CD4-positive, alpha-beta T cell treated with Interleukin-1 beta for 1 hour (primary cell): Measurements from ENCODE around the gene FAHD1.
"Not testable (repeated sequence)": the region's sequence is repeated elsewhere in the genome, so short reads cannot be mapped to it uniquely, and the experiment has no call there.

Experiments
- DNase-seq, 2 donors: peaks; one replicate each; pipeline ENCODE4 v3.0.0-alpha.2; 2020 to 2022

Gene FAHD1

DNA sequence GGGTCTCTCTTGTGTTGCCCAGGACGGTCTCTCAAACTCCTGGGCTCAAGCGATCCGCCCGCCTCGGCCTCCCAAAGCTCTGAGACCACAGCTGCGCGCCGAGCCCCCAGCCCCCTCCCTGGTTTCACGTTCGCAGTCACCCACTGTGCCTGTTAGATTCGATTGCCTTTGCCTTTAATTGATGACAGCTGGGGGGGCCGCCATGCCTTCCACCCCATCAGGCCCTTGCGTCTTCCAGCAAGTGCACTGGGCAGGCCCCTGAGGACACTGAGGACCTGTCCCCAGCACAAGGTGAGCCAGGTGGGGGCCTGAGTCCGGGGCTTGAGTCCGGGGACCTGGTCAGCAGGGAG is 36.8 kb upstream of the FAHD1 start:
- DNase-seq, result no peak

DNA sequence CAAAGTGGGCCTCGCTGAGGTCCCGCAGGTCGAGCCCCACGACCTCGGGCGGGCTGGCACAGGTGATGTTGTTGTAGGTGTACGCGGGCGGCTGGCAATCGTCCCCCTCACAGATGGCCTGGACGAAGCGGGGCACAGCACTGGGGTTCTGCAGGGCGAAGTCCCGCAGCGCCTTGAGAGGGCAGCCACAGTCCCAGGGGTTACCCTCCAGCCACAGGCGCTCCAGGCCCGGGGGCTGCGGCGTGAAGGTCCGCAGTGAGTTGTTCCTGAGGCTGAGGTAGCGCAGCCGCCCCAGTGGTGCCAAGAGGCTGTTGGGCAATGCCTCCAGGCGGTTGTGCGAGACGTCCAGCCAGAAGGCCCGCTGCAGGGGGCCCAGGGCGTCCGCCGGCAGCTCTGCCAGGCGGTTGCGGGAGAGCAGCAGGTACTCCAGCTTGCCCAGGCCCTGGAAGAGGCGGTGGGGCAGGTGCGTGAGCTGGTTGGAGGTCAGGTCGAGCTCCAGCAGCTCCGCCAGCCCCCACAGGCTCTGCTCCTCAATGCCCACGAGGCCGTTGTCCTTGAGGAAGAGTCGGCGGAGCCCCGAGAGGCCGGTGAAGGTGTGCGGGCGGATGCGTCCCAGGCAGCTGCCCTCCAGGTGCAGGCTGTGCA is 36.3 kb upstream of the FAHD1 start:
- no peak for DNase-seq

DNA sequence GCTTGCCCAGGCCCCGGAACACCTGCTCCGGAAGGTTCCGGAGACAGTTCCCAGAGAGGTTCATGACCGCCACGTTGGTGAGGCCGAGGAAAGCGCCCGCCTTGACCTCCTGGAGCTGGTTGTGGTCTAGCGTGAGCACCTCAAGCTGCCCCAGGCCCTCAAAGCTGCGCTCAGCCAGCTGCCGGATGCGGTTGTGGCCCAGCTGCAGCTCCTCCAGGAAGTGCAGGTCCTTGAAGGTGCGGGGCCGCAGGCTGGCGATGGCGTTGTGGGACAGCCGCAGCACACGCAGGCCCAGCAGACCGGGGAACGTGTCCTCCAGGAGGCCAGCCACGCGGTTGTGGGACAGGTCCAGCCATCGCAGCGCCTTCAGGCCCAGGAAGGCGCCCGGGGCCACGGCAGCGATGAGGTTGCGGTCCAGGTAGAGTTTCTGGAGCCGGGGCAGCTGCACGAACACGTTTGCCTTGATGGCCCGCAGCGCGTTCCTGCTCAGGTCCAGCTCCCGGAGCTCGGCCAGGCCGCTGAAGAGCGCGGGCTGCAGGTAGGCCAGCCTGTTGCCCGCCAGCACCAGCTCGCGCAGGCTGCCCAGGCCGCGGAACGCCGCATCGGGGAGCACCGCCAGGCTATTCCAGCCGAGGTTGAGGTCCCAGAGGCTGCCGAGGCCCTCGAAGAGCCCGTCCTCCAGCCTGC is 35.6 kb upstream of the FAHD1 start:
- no peak for DNase-seq

DNA sequence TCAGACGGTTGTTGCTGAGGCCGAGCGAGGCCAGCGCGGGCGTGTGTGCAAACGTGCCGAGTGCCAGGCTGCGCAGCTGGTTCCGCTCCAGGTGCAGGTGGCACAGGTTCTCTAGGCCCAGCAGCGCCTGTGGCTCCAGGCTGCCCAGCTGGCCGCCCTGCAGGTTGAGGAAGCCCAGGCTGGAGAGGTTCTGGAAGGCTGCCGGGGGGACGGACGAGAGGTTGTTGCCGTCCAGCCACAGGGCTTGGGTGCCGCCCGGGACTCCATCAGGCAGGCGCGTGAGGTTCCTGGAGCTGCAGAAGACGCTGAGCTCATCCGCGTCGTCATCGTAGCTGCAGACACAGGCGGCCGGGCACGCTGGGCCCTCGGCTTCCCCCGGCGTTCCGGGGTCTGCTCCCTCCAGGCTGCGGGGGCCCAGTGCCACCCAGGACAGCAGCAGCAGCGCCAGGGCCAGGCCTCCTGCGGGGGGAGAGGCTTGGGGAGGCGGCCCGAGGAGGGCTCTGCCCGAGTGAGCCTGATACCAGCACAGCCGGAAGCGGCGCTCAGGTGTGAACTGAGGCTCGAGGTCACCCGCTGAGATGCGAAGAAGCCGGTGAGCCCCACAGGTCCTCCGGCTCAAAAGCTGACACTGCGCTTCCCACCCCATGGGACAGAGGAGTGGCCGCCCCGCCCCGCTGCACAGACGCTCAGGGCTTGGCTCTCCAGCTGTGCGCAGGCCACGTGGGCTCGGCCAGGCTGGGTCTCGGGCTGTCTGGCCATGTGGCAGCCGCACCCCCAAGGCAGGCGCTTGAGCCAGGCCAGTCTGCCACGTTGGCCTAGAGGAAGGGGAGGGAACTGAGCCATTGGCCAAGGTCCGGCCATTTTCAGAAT is 34.8 kb upstream of the FAHD1 start:
- DNase-seq, result no peak

DNA sequence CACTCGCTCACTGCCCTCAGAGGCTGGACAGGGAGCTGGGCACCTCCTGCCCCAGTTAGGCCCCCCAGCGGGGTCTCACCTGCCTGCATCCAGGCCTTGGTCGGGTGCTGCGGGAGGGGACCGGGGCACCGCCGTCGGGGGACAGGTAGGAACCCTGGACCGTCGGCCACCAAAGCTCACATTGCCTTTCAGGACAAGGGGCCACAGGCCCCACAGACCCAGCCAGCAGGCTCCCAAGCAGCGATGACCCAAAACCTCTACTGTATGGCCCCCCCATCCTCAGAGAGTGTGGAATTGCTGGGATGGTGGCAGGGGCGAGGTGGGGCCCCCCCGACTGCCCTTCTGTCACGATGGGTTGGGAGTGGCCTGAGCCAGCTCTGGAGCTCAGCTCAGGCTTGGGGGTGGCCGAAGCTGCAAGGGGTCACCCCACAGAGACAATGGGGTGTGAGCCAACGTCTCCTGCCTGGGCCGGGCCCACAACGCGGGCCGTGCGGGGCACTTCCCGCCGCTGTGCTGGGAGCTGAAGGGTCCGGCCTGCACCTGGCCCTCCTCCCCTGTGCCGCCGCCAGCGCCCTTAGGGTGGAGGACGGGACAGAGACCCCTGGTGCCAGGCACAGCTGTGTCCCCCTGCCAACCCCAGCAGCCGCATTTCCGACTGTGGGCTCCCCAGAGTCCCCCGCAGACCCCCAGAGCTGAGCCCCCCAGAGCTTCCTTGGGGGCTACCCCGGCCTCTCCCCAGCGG is 34.0 kb upstream of the FAHD1 start:
- no peak for DNase-seq

DNA sequence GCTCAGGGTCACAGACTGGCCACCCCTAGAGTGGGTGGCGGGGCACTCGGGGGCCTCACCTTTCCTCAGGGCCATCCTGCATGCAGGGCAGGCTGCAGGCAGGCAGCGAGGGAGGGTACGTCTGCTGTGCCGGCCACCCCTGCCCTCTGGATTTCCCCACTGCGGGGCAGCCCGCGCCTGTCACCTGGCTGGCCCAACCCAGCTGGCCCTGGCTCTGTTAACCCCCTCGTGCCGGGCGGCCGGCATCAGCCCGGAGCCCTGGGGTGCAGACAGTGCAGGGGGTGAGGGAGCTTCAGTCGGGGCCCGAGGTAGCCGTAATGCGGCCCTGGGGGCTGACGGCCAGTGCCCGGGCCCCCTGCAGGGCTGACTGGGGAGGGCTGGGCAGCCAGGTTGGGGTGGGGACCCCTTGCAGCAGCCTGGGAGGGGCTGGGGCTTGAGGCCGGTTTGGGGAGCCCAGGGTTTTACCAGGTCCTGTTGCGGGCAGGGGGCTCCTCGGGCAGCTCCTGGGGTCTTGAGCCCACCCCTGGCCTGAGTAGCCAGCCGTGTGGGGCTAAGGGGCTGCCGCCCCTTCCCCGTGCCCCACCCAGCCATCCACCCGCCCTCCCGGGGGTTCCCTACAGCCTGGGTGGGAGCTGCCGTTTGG is 33.3 kb upstream of the FAHD1 start, which contains the start of gene IGFALS:
Gene IGFALS, minus strand, starts transcription at position 128 of the 643 bp plus-strand sequence. Its CDS starts 53 bp downstream, at position 75.
- DNase-seq, result no peak

DNA sequence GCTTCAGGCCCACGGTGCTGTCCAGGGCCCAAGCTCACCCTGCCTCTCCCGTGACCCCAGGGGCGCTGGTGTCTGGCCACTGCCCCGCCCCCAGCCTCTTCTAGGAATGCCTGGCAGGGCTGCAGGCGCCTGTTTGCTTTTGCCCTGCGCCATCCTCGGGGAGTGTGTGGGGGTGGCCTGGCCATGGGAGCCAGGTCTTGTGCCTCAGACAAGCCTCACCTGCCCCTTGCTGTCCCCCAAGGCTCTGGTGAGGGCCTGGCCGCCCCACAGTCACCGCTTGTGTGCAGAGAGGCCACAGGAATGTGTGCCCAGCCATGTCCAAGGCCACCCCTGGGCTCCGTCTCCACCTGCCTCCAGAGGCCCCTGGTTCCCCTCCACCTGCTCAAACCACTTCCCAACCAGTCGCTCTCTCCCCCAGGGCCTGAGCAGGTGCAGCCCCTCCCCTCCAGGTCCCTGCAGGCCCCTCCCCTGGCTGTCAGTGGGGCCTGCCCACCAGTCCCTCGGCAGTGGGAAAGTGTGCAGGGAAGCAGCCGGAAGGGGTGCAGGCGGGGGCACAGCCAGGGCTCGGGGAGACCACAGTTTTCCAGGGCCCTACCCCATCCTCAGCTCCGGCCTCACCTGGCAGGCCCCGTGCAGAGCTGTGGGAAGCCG is 32.7 kb upstream of the FAHD1 start:
- no peak for DNase-seq

DNA sequence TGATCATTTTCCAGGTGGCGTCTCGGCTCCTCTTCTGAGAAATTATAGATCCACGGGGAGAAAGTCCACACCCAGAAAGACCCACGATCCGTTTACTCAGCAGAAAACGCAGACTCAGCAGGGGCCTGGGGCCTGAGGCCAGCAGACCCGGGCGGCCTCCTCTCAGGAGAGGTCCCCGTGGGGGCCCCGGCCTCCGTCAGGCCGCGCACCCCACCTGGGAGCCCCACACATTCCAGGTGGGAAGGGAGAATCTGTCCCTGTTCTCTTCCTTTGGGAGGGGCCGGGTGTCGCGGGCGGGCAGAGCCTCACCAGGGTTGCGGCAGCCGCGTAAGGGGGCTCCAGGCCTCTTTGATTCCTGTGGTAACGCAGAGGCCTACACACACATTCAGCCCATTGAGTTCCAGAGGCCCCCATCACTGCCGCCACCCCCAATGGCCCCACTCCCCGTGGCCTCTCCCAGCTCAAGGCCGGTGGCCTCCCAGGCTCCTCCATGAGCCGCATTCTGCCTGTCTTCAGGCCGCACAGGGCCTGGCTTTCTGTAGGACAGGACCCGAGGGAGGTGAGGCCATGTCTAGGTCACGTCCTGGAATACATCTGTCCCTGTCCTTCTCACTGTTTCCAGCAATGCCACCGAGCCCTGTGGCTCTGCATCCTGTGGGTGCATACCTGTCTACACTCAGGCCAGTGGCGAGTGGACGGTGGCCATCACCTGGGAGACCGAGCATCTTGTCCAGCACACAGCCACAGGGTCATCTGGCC is 31.9 kb upstream of the FAHD1 start:
- no peak for DNase-seq

DNA sequence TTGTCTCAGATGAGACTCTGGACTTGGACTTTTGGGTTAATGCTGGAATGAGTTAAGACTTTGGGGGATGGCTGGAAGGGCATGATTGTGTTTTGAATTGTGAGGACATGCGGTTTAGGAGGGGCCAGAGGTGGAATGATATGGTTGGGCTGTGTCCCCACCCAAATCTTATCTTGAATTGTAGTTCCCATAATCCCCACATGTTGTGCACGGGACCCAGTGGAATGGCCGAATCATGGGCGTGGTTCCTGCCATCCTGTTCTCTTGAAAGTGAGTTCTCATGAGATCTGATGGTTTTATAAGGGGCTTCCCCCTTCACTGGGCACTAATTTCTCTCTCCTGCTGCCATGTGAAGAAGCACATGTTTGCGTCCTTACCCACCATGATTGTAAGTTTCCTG is 27.7 kb upstream of the FAHD1 start:
- DNase-seq, result not testable (repeated sequence)

DNA sequence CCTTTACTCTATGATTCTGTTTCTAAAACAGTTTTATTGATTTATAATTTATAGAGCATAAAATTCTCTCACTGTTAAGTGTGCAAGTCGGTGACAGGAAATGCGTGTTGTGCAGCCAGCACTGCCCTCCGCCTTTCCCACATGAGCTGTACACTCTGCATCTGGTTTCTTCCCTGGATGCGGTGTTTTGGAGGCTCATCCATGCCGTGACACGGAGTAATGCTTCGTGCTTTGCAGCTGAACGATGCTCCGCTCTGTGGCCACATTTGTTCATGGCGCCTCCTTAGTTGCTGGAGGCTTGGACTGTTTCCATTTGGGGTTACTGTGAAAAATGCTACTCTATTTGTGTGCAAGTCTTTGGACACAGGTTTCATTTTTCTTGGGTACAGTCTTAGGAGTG is 26.3 kb upstream of the FAHD1 start:
- no peak for DNase-seq

DNA sequence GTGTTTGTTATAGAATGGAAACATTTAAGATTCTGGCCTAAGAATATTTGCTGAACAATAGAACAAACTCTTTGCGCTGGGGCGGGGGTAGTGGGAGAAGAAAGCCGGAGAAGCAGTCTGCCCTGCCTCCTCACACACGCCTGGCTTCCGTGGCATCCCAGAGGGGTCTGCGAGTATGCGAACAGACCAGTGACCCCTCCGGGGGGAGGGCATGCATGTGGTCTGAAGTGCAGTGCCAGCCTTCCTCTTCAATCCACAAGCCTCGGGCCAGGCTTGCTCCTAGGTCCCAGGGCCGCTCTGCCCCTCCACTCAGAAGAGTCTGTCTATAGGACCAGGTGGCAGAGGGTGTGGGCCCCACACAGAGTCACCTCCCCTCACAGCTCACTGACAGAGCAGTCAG is 19.4 kb upstream of the FAHD1 start:
- DNase-seq, result no peak

DNA sequence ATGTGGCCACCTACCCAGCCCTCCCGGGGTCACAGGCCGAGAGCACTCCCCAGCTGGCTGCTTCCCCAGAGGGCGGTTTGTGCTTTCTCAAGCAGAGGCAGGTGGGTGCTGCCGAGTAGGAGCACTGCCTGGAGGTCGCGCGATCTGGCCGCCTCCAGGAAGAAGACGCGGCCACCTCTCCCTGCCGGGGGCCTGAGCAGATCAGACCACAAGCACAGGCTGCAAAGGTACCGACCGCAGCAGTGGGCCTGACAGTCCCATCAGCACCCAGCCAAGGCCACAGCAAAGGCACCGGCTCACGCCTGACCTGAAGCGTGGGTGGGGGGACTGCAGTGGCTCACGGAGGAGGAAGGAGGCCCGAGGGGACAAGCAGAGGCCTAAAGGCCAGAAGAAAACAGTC is 18.3 kb upstream of the FAHD1 start:
- no peak for DNase-seq

DNA sequence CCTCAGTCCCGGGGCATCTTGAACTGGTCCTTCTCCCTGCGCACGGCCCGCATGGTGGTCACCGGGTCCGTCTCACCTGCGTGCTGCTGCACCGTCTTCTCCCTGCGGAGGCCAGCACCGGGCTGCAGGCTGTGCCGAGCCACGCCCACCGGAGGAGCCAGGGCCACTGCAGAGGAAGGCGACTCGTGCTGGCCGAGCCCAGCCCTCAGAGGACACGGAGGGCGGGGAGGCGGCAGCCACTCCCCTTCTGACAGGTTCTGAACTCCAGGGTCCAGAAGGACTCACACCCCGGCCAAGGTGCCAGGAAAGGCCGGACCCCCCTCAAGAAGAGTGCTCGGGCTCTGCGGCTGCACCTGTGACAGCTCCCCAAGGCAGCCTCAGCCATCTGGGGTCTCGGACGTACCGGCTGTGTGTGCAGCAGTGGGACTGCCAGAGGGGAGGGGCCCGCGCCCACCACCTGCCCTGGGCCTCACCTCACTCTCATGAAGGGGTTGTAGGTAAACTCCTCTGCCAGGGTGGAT is 17.7 kb upstream of the FAHD1 start:
- no peak for DNase-seq

DNA sequence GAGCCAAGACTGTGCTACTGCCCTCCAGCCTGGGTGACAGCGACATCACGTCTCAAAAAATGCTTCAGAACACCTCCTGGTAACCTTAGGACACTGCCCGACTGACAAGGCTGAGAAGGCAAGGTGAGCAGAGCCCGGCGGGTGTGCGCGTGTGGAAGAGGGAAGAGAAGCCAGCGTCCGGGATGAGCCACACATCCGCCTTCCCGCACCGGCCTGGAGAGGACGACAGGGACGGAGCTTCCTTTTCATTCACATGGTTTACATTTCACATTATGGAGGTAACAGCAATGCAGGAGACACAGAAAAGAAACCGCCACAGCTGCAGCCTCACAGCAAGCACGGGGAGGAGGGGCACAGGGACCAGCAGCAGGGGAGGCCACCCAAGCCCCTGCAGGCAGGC is 16.9 kb upstream of the FAHD1 start:
- DNase-seq, result no peak

DNA sequence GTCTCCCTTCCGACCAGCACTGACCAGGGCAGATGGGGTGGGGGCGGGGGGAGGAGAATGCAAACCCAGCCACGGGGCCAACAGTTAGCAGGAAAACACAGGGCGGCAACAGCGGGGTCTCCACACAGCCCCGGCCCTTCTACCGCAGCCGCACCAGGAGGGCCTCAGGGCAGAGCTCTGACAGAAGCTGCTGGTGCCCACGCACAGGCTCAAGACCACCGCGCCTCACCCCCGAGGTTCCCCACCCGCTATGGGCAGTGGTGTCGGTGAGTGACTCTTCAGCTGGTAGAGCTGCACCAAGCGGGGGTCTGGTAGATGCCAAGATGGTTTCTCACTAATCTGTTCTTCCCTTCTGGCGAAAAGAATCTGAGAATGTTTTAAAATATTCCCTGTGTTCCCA is 16.5 kb upstream of the FAHD1 start:
- DNase-seq, result no peak

DNA sequence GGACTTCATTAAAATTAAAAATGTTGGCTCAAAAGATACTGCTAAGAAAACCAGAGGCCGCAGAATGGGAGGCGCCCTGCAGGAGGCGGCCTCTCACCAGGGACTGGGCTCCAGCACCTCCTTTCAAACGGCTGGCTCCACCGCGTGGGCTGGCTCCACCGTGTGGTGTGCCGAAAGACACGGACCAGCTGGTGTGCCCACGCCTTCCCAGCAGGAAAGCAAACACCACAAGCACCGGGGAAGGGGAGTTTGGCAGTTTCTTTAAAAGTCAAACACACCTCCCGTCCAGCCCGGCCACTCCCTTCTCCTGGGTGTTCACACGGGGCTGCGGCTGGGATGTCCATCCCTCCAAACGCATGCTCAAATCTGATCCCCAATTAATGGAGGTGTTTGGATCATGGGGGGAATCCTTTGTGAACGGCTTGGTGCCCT is 14.3 kb upstream of the FAHD1 start:
- DNase-seq, result peak; percentile 36 to 42

DNA sequence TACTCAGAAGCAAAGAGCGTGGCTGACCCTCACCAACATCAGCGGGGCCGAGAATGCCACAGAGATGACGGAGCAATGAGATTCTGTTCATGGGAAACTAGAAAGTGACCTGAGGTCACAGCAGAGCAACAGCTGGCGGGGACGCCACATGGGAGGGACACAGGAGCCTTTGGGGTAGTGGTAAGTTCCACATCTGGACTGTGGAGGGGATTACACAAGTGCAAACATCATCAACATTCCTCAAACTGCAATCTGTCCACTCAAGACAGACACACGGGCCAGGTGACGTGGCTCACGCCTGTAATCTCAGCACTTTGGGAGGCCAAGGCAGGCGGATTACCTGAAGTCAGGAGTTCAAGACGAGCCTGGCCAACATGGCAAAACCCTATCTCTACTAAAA is 11.5 kb upstream of the FAHD1 start:
- DNase-seq, result no peak

DNA sequence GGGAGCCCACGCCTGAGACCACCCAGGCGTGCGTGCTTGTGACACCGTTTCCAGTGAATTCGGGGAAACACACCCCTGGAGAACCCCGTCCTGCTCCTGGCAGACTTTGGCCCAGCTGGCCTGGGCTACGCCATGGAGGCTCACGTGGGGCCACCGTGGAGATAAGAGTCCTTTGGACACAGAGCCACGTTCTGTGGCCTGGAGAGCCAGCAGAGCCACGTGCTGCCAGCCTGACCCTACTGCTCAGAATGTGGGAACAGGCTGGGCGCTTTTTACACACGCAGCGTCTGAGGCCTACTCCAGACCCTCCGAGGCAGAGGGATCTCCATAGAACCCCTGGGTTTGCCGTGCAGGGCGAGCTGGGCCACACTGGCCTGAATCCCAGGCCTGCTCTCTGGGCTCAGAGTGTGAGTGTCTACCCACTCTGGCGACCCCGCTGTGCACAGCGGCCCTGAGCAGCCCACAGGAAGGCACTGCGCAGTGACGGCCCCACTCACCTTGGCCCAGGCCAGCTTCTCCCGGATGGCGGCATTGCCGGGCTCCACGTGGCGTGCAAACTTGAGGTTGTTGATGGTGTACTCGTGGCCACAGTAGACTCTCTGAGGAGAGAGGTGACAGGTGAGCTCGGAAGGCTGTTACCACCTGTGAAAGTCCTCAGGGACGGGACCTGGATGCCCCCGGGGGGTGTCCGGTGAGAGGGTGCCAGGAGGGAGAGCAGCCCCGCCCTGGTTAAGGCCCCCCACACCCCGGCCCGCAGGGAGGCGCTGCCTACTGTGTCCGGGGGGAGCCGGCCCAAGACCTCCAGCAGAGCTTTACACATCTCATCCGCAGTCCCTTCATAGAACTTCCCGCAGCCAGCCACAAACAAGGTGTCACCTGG is 10.4 kb upstream of the FAHD1 start:
- DNase-seq, result no peak

DNA sequence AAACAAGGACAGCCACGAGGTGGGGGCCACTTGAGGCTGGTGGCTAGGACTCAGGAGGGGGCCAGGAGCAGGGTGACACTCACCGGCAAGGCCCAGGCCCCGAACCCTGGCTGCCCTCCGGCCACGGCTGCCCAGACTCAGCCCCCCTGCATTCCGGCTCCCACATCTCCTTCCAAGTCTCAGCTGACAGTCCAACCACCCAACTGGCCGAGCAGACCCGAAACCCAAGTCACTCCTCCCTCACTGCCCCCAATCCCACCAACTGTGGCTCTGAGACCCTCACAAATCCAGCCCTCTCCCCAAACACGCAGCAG is 9.8 kb upstream of the FAHD1 start:
- DNase-seq, result no peak

DNA sequence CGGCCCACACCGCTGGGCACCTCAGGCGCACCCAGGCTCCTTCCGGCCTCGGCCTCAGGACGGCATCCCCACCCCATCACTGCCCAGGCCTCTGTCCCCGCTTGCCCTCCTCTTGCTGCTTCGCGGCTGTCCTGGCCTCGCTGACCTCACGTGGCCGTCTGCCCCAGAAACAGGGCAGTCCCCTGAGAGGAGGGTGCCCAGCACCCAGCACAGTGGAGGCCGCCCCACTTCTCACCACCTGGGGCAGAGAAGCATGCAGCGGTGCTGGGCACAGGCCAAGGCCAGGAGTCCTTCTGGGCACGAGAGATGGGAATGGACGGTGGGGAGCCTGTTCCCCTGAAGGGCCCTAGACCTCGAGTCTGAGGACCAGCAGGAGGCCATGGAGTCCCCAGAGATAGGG is 9.3 kb upstream of the FAHD1 start:
- no peak for DNase-seq
